IPS-18c (cell line): ENCODE data around the gene TAF1B.

Experiments
- H3K4me3 ChIP-seq: 2 replicates; pipeline ENCODE4 v1.7.0; 2013; ENCODE audit warnings: low read depth, mild to moderate bottlenecking, low read length, moderate library complexity; ENCODE audit not compliant: insufficient read depth
- H3K9me3 ChIP-seq: one replicate; pipeline ENCODE4 v1.6.1; 2013; ENCODE audit warnings: mild to moderate bottlenecking, low read length, moderate library complexity; ENCODE audit not compliant: control insufficient read depth, insufficient read depth

The TAF1B gene

DNA sequence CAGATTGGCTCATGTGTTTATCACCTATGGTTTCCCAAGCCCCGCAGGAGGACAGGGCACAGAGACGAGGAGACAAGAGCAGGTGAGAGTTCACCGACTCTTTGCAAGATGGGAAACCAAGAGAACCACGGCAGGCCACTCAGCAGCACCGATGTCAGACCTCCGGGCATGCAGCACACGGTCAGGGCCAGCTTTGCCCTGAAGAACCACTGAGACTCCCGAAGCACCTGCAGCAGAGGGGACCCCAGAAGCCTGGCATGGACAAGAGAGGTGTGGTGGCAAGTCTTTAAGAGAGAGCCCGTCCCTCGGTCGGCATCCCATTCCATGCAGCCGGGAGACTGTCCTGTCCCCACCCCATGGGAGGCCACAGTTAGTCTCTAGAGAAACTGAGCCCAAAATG is 36.6 kb upstream of the TAF1B start:
- no peak overlapping the region for H3K4me3 ChIP-seq
- H3K9me3 ChIP-seq: no peaks in the 10 kb centered on the region

DNA sequence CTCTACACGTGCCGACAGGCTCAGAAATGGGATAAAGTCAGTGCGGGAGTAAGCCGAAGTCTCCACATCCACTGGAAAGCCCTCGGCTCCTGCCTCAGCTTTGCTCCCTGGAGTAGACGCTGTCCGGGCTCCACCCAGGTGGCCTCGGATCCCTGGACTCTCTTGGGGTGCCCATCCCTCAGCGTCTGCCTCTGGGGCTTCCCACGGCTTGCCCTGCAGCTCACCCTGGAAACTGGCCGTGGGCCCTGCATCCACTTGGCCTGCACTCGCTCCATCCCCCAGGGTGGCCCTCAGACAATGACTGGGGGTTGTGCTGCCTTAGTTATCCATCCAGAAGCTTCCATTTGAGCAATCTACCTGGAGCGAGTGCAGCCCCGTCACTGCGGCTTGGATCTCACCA is 36.2 kb upstream of the TAF1B start:
- no peak overlapping the region for H3K4me3 ChIP-seq
- no peaks in the 10 kb centered on the region for H3K9me3 ChIP-seq

DNA sequence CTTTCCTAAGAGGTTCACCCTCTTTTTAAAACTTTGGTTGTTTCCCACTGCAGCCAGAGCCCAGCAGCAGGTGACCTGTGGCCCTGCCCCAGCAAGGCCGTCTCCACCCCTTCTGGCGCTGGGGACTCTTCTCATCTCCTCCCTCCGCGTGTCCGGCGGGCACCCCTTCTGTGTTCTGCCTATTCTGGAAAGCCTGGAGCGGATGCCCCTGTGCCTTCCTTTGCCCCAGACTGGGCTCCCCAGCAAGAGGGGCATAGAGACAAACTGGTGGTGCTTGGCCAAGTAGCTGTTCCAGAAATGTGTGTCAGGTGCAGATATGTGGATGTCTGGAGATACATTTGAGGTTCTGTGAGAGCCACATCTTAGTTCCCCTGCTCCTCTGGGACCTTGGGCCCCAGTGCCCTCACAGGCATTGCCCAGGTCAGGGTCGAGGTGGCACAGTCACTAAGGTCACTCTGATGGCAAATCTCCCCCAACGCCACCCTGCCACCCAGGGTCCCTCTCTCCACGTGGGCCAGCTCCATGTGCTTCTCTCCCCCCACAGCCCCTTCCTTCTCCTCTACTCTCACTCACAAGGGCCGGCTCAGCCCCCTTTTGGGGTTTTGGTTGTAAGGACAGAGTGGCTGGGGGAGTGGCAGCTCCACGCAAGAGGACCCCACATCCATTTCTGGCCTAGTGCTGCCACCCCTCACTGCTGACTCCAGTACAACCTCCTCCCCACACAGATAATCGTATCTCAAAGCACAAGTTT is 35.5 kb upstream of the TAF1B start:
- Histone ChIP-seq H3K9me3 (no peaks in the 10 kb centered on the region), H3K4me3 (no peak overlapping the region)

DNA sequence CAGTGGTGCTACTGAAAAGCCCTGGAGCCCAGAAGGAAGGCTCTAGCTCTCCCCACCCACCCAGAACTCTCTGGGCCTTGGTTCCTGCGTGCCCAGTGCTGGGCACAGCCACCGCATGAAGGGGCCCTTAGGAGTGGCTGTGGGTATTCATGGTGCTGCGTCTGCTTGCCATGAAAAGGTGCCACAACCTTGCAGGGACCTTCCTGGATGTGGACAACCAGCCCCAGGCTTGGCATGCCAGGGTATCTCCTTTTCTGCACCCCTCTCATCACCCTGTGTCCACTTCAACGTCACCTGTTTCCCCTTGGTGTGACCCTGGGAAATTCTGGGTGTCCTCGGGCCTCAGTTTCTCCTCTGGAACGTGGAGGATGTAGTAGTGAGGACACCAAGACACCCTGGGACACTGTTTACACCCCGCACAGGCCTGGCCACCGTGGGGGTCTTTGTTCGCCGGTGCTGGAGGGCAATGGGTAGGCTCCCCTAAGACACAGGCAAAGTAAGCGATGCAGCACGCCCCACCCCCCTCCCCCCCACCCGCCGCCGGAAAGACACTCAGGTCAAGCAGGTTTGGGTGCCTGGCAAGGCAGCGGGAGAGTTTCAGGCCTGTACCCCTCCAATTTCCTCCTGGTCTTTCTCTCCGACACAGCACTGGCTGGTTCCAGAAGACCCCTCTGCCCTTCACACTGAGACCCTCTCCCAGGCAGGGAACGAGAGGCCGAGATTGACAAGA is 34.8 kb upstream of the TAF1B start:
- H3K9me3 ChIP-seq: no peaks in the 10 kb centered on the region
- no peak overlapping the region for H3K4me3 ChIP-seq

DNA sequence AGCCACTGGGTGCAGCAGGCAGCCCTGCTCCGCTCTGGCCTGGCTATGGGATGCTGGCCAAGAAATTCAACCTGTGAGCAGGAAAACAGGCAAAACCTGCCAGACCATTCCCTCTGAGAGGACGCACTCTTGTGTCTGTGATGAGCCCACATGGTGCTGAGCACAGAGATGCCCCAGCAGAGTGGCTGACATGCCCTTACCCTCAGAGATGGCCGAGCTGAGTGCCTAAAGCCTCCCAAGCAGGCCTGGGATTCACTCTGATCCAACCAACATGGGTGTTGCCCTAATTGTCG is 34.3 kb upstream of the TAF1B start:
- no peaks in the 10 kb centered on the region for H3K9me3 ChIP-seq
- H3K4me3 ChIP-seq: no peak overlapping the region

DNA sequence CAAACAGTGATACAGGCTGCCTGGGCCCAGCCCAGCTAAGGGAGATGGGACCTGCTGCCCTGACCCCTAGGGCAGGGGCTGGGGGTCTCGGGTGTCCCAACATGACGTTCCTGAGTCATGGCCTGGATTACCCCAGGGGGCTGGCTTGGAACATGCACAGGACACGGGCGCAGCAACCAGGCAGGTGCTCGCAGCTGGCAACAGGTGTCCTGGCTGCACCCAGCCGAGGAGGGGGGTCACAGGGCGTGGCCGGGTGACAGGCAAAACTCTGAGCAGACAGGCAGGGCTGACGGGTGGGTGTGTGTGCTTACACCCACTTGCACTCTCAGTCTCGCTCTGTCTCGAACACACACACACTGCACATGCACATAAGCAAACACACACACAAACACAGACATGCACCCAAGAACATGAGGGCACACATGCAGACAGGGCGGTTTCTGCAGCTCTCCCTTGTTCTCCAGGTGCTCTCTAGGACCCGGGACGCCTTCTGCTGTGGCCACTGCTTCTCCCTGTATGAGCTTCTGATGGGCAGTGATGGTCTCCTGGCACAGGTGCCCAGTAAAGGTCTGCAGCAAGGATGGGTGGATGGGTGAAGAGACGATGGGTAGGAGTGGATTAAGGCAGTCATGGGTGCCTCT is 33.7 kb upstream of the TAF1B start:
- Histone ChIP-seq H3K4me3 (no peak overlapping the region), H3K9me3 (no peaks in the 10 kb centered on the region)

DNA sequence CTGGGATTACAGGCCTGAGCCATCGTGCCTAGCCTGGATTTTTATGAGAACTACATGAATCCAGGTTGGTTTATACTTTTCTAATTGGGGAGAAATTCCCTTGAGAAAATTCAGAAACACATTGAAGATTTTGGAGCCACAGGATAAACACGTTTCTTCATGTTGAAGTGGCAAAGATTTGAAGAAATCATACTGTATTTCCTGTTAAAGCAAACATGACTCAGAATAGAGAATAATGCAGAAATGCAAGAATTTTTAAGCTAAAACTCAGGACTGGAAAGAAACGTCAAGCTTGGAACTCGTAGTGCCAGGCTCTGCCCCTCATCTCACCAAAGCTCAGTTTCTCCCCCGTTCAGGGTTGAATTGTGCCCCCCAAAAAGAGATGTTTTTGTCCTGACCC is 32.1 kb upstream of the TAF1B start:
- Histone ChIP-seq H3K4me3 (no peak overlapping the region), H3K9me3 (no peaks in the 10 kb centered on the region)

DNA sequence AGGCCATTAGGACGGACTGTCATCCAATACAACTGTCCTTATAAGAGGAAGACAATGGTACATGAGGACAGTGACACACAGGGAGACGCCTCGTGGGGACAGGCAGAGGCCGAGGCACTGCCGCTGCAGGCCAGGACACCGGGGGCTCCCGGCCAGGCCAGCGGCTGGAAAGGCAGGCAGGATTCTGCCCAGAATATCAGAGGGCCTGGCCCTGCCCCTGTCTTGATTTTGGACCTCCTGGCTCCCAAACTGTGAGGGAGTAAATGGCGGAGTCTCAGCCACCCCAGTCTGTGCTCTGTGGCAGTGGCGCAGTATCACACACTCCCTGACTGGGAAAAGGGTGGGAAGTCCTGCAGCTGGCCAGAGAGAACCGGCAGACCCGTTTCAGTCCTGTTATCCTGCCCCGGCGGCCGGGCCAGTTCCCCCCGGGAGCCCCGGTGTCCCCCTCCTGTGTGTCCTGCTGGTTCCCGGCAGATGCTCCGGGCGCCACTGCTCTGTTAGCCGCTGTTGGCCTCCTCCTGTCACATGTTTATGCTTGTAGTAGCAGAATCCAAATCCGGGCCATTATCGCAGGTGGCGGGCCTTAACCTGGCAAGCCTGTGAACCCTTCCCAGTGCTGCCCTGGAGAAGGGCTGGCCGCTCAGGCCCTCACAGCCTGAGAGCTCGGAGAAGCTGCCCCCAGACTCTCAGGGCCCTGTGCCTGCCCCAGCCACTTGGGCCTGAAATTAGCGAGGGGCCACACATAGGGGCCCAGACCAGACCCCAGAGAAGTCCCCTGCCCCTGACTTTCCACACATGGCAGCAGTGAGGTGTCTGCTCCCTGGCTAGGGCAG is 31.4 kb upstream of the TAF1B start:
- Histone ChIP-seq H3K9me3 (no peaks in the 10 kb centered on the region), H3K4me3 (no peak overlapping the region)

DNA sequence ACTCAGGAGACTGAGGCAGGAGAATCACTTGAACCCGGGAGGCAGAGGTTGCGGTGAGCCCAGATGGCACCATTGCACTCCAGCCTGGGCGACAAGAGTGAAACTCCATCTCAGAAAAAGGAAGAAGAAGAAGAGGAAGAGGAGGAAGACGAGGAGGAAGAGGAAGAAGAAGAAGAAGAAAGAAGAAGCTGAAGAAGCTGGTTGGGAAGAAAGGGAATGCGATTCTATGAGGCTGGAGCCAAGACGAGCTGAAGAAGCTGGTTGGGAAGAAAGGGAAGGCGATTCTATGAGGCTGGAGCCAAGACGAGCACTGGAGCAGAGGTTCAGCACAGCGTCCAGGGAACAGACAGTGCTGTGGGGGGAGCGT is 30.3 kb upstream of the TAF1B start:
- no peaks in the 10 kb centered on the region for H3K9me3 ChIP-seq

DNA sequence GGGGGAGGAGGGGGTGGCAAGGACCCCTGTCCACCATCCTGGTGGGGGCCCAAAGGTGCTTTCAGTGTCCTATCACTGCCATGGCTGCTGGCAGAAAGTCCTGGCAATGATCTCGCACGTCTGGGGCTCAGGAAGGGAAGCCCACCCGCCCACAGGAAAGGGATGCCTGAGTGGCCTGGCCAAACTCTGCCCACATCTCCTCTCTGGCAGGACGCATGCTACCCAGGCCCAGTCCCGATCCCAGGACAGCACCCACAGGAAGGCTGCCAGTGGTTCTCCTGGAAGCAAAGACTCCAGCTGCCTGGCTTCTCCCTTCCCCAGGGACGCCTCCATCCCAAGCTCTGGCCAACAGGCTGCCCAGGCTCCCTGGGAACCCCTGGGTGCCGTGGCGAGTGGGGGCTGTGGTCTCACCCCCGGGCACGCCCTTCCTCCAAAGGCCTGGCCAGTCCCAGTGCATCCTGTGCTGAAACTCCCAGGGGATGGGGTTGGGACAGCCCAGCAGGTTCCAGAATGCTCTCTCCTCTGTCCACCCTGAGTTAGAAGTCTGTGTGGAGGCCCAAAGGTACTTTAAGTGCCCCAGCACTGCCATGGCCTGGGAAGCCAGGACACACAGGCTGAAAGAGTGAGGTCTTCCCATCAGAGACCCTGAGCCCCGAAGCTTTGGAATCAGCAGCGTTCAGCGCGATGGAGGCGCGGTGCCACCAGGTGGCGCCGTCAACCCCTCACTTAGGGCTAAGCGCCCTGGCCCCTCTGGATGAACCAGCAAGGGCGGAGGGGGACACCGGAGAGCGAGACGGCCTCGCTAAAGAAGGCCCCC is 29.8 kb upstream of the TAF1B start:
- H3K4me3 ChIP-seq: no peak overlapping the region

More for the DNA sequence above, 30.3 kb upstream of the TAF1B start:
- H3K4me3 ChIP-seq: no peak overlapping the region

DNA sequence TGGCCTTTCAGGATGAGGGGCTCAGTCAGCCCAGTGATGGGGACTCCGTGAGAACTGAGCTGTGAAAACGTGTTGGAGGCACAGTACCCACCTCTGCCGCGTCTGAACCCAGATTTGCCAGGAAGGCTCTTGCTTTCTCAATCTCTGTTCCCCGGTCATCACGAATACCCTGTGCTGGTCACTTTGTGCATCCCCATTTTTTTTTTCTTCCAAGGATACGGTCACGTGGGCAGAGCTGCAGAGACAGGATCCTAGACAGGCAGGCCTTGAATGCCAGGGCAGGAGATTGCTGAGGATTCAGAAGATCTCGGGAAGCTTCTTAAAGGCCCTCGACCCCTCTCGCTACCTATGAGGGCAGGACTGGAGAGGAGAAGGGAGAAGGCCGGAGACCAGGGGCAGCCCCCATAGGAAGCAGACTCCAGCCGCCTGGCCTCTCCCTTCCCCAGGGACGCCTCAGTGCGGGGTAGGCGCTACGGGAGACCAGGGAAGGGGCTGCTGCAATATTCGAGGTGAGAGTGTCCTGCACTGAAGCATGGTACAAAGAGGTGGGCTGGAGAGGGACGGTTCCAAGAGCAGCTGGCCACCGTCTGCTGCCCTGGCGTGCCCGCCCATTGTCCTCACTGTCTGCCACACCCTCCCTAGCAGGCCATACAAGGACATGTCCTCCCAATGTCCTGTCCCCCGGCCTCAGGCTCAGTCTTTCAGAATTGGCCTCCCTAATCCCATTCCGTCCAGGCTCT is 29.0 kb upstream of the TAF1B start:
- no peak overlapping the region for H3K4me3 ChIP-seq
- H3K9me3 ChIP-seq: no peaks in the 10 kb centered on the region

More for the DNA sequence above, 29.8 kb upstream of the TAF1B start:
- H3K9me3 ChIP-seq: no peaks in the 10 kb centered on the region

DNA sequence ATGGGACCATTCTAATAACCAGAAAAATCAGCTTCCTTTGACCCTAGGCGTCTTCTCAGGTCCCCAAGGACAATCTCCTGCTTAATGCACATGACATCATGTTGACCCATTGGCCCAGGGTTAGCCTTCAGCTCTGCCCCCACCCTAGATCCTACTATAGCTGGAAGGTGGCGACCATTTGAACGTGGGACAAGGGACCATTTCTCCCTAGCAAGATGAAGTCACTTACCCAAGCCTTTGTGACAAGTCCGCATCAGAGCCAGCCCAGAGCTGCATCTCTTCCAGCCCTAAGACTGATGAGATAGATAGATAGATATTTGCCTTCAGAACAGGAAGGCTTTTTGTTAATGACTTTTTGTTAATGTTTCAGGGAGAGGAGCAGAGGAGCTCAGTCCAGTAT is 28.2 kb upstream of the TAF1B start:
- H3K9me3 ChIP-seq: no peaks in the 10 kb centered on the region

DNA sequence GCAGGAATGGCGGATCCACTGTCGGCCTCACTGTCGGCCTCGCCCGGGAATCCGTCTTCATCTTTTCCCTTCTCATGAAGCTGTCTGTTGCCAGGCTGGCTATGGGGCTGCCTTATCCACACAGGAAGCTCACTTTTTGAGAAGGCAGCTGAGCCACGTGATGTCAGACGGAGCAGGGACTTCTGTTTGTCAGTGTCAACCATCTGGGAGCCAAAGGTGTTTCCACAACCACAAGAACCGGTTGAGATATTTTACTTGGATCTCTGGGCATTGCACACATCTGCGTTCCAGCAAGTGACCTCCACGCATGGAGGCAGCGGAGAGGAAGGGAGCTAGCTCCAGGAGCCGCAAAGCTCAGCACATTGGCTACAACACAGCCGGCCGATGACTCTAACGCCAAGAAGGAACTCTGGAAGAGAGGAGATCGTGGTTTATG is 27.4 kb upstream of the TAF1B start:
- H3K4me3 ChIP-seq: no peak overlapping the region

More for the DNA sequence above, 28.2 kb upstream of the TAF1B start:
- no peak overlapping the region for H3K4me3 ChIP-seq

DNA sequence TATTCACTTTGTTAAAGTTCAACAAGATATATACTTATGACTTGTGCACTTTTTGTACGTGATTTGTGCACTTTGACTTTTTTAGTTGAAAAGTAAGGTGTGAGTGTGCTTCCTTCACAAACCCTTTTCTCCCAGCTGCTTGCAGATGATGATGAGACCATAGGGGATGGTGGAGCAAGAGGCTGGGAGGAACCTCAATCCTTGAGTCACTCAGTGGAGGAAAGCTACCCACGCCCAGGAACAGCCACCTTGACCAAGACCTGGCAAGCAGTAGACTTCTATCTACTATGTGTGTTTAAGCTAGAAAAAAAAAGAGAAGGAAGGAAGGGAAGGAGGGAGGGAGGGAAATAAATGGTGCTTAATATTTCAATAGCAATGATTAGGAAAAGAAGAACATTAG is 25.2 kb upstream of the TAF1B start:
- no peak overlapping the region for H3K4me3 ChIP-seq
- H3K9me3 ChIP-seq: no peaks in the 10 kb centered on the region

More for the DNA sequence above, 27.4 kb upstream of the TAF1B start:
- no peaks in the 10 kb centered on the region for H3K9me3 ChIP-seq

DNA sequence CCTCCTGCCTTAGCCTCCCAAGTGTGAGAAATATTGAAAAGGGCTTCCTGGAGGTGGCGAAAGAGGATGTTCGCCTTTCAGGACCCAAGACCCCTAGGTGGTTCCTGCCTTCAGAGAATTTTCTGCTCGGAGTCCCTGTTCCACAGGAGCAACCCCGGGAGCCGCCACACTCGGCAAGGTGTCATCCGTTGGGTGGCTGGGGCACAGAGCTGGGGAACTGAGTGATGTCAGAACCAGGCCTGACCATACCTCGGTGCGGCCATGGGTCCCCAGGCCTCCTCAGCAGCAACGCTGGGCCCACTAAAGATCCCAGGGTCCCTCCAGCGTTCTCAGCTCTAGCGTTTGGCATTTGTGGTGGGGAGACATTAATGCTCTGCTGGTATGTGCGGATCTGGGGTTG is 23.7 kb upstream of the TAF1B start:
- H3K9me3 ChIP-seq: no peaks in the 10 kb centered on the region
- no peak overlapping the region for H3K4me3 ChIP-seq
